Activated naive CD4-positive, alpha-beta T cell treated with Interleukin-2 at 50 U/mL for 16 hours (primary cell): ENCODE results near the gene SRSF2.
"Not testable (repeated sequence)": the region's sequence is repeated elsewhere in the genome, so short reads cannot be mapped to it uniquely, and the experiment has no call there.

ENCODE experiments used
- DNase-seq: peaks from one replicate; pipeline ENCODE4 v3.0.0-alpha.2; 2020

The SRSF2 gene

DNA sequence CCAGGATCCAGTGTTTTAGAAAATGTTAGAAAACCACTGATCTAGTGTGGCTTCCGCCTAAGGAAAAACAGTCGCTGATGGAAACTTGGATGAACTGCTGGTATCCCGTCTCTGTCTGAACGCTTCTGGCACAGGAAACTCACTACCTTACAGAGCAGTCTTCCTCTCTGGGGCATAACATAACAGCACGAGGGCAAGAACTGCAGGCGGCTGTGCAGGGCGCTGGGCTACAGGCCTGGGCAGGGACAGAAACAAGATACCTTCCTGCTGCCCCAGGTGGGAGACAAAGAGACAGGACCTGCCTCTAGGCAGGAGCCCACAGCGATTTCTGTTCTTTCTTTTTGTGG lies 36.9 kb downstream of the SRSF2 start:
- DNase-seq, result no peak

DNA sequence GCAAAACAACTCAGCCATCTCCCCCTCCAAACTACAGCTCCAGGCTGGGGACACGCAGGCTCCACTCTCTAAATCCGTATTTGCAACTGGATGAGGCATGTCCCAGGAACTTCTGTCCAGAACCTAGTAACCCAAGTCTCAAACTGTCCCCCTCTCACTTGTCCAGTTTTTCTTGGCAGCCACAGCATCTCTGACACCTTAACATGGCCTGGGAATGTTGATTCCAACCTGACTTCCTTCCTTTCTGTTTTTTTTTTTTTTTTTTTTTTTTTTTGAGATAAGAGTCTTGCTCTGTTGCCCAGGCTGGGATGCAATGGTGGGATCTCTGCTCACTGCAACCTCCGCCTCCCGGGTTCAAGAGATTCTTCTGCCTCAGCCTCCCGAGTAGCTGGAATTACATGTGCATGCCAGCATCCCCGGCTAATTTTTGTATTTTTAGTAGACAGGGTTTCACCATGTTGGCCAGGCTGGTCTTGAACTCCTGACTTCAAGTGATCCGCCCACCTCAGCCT lies 38.6 kb downstream of the SRSF2 start:
- not testable (repeated sequence) for DNase-seq

DNA sequence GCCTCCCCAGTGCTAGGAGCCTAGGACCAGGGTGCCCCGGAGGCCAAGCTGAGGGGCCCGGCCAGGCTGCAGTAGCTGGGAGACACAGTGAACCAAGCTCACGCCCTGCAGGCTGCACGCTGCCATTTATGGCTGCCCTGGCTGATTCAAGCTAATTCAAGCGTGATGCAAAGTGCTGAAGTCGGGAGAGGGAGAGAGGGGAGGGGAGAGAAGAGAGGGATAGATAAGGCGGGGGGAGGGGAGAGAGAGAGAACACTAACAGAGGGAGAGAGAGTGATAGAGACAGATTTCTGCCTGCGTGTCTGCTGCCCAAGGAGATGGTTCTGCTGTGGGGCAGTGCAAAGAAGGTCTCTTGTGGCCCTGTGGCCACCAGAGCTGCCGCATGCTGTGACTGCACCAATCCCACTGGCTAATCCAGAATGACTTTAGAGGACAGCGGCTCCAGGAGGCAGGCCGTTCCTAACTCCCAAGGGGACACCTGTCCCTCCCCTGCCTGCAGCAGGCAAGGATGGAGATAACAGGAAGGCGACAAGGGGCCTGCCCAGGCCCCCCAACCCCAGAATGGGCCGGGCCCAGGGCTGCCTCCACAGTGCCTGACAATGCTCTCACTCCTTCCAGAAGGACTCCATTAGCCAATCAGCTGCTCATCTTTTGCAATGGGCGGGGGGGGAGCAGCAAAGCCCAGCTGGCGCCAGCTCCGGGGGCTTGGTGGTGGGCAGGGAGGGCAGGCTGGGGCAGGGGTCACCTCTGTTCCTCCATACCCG lies 39.2 kb downstream of the SRSF2 start:
- DNase-seq, result no peak

DNA sequence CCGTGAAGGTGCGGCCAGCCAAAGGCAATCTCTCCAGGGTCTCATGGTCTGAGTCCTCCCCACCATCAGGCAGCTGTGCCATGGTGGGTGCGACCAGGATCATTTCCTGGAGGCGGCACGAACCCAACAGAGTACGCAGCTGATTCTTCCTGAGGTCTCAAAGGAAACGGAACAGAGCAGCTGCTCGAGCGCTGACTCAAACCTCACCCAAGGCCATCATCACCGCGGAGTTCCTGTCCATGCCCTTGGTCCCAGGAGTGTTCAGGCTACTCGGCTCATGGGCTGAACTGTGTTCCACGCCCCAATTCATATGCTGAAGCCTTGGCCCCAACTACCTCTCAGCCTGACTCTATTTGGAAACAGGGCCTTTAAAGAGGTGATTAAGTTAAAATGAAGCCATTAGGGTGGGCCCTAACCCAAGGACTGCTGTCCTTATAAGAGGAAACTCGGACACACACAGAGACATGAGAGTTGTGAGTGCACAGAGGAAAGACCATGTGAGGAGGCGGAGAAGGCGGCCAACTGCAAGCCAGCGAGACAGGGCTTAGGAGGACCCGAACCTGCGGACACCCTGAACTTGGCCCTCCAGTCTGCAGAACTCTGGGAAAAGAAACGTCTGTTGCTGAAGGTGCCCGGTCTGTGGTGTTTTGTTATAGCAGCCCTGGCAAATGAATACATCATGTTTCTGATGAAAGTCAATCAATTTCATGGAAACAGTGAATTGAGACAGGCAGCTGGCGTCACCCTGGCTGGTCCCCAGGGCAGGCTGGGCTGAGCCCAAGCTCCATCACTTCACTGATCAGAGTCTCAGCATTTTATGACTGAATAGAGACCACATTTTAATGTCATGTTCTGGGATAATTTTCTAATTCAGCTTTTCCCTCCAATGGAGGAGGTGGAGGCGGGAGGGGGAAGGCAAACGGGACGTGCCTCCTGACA lies 40.1 kb downstream of the SRSF2 start:
- DNase-seq, result no peak

DNA sequence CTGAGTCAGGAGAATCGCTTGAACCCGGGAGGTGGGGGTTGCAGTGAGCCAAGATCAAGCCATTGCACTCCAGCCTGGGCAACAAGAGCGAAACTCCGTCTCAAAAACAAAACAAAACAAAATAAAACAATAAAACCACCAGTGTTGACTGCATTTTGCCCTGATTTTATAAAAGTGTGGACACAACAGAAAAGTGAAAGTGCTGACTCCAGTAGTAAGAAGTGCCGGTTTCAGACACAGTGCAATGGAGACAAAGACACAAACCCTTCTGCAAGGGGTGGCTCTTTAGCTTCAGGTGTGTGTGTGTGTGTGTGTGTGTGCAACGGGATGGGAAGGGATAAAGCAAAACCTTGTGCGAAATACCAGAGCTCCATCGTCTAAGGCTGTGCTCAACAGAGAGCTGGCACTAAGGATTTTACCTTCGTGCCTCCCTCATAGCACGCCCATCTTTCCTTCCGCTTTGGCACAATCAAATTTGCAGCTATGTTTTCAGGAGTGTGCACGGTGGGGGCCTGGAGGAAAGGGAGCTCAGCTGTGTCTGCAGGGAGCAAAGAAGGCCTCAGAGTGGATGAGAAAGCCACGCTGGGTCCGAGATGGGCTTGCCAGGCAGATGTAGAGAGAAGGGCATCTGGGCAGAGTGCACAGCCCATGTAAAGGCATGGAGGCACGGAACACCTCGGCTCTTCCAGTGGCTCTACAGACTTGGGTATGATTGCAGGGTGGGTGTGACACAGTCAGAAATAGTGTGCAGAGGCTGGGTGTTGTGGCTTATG lies 41.9 kb downstream of the SRSF2 start:
- no peak for DNase-seq

DNA sequence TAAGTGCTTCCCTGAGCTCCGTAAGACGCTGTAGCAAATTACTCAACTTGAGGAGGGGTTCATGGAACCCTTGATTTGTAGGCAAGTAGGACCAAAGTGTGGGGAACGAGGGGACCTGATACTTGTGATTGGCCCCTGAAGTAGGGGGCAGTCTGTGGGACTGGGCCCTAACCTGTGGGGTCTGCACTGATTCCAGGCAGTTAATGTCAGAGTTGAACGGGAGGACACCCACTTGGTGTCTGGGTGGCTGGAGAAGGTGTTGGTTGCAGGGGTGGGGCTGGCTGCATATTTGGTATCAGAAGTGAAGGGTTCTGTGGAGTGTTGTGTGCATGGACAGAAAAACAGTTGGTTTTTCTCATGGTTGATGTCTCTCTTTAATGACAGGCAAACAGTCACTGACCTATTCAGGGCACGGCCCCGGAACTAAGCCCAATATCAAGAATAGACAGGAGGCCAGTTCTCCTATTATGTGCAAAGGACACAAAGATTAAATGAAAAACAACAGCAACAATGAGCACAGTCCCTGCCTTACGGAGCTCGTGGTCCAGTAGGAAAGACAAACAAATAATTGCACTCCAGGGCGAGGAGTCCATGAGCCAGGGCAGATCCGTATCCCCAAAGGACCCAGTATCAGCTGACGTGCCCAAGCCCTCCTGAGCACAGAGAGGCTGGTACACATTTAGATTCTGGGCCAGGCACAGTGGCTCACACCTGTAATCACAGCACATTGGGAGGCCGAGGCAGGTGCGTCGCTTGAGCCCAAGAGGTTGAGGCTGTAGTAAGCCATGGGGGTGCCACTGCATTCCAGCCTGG lies 45.5 kb downstream of the SRSF2 start:
- no peak for DNase-seq

DNA sequence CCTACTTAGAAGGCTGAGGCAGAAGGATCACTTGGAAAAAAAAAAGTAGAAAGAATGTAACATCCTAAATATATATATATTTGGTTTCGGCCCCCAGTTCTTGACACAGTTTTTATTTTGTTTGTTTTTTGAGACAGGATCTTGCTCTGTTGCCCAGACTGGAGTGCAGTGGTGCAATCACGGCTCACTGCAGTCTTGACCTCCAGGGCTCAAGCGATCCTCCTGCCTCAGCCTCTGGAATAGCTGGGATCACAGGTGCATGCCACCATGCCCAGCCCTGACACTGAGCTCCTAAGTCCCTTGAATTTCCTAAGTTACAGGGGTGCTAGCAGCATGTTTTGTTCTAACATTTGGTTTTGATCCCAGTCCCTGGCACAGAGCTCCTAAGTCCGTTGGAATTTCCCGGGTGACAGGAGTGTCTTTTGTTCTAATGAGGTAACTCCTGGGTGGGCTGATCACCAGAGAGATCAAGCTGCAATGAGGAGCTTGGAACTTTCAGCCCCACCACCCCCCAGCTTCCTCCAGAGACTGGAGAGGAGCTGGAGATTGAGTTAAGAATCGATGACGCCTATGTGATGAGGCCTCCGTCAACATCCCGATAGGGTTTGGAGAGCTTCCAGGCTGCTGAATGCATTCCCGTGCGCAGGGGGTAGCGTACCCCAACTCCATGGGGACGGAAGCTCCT lies 46.4 kb downstream of the SRSF2 start:
- DNase-seq, result no peak

DNA sequence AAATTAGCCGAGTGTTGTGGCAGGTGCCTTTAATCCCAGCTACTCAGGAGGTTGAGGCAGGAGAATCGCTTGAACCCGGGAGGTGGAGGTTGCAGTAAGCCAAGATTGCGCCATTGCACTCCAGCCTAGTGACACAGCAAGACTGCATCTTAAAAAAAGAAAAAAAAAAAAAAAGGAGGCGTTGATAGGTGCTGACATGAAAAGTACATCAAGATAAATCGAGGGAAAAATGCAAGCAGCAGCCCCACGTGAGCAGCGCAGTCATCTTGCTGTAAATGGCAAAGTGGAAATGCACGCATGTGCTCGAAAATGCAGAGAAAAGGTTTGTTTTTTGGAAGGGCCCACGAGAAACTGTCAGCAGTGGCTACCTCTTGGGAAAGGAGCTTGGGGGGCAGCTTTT lies 47.3 kb downstream of the SRSF2 start:
- no peak for DNase-seq

DNA sequence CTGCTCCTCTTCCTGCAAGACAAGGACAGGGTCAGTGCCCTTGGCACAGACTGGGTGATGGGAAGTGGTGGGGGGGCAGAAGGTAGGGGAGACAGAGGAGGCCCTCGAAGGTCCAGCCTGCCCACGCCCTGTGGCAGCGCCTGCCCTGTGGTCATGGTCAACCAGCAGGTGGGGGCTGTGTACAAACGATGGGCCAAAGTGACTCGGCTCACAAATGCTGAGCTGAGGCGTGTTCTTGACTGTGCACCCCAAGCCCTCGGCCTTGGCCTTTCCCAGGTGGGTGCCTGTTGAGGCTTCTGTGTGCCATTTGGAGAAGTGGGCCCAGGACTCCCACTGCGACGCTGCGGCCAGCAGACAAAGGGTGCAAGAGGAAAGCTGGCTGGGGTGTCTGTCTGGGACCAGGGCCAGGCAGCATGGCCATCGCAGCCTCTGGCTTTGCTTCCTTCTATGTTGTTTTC lies 48.9 kb downstream of the SRSF2 start:
- DNase-seq, result no peak

DNA sequence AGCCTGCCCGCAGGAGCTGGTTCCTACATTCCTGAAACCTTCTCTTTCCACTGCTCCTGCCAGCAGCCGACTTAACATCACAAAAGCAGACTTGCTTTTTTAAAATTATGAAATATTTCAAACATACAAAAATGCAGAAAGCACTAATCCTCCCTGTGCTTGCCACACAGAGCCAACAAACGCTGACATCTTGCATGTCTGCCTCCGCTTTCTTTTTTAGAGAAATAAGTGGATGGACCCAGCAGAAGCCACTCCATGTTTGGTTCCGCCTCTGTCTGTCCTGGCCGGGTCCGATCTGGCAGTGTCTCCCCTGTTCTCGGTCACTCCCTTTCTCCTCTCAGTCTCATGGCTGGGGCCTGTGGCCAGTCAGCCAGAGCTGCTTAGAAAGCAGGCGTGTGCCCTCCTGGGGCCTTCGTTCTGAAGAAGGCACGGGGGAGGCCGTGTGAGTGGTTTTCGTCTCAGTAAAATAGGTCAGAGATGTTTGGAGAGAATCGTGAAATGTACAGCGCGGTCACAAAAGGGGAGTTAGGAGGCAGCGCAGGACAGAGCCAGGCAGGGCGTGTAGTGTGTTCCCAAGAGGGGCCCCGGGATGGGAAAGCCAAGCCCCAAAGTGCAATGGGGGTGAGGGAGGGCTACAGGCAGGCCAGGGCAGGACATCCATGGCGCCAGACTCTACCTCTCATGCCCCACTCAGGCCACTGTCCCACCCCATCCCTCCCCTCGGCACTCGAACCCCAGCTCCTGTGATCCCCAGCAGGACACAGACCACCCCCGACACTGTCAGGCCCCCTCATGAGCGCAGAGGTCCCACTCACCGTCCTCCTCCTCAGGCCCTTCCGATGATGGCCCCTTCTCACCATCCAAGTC lies 49.6 kb downstream of the SRSF2 start:
- no peak for DNase-seq

DNA sequence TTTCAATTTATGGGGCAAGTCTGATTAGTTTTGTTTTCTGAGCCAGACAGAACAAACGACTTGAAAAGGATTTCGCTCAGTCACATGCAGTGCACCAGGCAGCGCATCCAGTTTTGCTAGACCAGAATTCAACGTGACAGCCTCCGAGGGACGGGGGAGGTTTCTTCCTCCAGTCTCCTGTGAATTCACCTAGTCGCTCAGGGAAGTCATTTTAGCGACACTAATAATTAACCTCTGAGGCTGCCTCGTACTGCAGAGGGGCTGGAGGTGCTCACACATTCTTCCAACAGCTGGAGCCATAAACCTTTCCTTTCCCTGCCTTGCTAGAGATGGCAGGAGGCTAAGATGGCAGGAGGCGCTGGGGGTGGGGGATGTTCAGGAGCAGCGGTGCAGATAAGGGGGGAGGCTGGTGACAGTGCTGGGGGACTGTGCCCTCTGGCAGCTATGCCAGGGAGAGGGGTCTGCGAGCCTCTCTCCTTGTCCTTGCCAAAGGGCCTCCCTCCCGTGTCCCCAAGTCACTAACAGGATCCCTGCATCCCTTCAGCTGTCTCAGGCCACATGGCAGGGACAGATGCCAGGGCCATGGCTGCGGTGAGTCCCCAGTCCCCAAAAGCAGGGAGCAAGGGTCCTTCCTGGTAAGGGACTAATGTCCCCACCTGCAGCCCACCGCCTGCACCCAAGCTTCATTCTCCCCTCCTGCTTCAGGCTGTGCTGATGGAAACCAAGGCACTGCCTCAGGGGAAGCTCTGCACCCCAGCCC lies 50.4 kb downstream of the SRSF2 start:
- no peak for DNase-seq

DNA sequence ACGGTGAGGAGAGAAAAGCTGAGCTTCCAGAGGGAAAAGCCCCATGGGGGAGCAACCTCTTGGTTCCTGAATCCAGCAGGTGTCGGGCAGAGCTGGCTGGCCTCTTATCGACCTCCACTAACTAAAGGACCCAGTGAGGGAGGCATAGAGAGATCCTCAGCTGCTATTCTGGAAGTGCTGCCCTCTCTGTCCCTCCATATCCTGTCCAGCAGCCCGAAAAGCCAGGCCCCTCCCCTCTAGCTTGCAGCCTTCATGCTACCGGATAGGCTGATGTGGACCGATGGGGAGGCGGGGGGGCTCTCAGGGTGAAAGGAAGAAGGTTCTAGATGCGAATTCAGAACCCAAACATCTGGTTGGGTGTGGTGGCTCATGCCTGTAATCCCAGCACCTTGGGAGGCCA lies 51.3 kb downstream of the SRSF2 start:
- DNase-seq, result no peak

DNA sequence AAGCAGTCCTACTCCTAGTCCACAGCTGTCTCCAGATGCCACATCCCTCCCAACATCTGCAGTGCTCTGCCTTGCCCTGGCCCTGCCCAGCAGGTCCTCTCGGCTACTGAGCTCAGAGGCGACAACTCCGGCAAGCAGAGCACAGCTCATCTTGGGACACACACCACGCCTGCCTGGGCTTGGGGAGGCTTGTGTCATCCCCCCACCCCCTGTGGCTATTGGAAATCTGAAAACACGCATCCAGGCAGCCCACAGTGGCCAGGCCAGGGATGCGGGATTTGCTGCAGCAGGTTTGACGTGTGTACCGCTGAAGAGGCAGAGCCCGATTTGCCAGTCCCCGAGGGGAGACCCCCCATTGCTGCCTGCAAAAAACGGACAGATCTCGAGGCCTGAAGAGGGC lies 51.8 kb downstream of the SRSF2 start:
- DNase-seq, result no peak

DNA sequence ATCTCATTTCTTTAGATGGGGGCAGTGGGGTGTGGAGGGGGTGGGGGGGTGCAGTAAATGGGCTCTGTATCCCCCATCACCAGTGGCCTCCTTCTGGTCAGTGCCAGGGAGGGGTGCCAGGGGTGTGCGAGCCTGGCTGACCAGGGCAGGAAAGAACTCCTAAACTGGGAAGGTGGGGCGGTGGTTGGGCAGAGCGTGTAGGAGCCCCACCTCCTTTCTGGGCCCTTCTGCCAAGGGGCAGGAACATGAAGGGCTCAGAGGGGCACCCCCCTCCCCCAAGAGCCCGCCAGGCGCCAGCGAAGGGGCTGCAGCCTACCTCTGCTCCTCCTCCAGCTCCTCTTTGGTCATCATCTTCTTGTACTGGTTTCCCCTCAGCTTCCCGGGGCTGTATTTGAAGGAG lies 52.4 kb downstream of the SRSF2 start:
- DNase-seq, result no peak
